HG03354 (cell line): Measurements from ENCODE around the gene ALDH1L1.

ENCODE experiments used
- ATAC-seq: cut with Tn5 transposase; IDR thresholded peaks from one replicate; pipeline ENCODE4 v1.9.1; 2021; ENCODE audit warnings: mild to moderate bottlenecking; ENCODE audit not compliant: unreplicated experiment, poor library complexity, severe bottlenecking

The ALDH1L1 gene

DNA sequence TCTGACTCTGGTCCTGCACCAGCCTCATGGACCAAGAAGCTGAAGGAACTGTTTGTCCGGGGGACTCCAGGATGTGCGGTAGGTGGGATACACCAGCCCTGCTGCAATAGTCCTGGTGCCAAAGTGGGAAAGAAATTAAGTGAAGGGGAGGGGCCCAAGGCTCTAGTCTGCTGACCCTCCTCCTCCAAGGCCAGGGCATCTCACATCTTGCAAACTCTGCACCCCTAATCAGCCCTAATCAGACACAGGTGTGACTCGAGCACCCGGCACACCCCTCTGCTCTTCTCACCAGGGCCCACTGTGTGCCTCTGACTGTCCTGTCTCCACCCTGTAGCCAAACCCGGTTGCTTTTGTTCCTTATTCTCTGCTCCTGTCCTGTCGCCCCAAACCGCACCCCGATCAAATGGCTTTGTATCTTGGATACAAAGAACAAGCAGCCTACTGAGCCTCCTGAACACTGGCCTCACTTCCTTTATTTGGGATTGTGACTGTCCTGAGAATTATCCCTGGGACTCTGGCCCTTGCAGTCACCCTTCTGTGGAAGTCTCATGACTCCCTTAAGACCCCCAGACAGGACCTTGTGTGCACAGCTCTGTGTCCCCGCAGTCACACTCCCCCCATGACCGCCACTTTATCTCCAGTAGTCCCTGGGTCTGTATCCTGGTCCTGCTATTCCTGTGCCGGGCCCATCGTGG lies 69.8 kb downstream of the ALDH1L1 start:
- no peak for ATAC-seq

- no peak for ATAC-seq
Measured at GRCh38 chr3:126109880-126110235, 70.5 kb downstream of the ALDH1L1 start.

DNA sequence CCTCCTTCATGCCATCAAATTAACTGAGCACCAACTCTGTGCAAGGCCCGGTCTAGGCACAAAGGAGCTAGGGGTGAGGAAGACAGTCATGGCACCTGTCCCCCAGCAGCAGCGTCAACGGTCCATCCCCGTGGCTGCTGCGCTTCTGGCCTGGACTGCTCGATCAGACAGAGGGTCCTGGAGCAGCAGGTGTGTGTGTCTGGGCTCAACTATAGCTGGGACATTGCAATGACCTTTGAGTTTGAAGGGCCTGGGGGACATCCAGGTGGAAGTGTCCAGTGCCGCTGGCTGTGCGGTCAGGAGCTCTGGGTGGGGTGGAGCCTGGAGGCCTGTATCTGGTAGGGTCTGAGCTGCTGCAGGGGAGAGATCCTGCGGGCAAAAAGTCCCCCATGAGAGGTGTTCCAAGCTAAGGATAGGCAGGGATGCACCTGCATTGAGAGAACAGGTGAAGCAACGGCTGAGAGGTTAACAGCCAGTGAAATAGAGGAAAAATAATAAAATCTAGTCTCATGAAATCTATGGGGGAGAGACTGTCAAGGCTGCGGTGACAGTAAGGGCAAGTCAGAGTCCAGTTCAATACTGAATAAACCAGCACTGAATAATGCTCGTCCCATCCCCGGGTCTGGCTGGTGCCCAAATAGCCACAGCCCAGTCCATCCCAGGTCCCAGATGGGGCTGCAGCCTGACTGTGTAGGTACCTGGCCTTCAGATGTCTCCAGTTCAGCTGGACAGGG lies 71.1 kb downstream of the ALDH1L1 start:
- ATAC-seq: no peak

GRCh38 chr3:126108676-126109050 lies 71.7 kb downstream of the ALDH1L1 start:
- ATAC-seq: no peak

GRCh38 chr3:126107957-126108675 lies 72.3 kb downstream of the ALDH1L1 start:
- no peak for ATAC-seq

GRCh38 chr3:126107203-126107939 lies 73.0 kb downstream of the ALDH1L1 start:
- no peak for ATAC-seq

DNA sequence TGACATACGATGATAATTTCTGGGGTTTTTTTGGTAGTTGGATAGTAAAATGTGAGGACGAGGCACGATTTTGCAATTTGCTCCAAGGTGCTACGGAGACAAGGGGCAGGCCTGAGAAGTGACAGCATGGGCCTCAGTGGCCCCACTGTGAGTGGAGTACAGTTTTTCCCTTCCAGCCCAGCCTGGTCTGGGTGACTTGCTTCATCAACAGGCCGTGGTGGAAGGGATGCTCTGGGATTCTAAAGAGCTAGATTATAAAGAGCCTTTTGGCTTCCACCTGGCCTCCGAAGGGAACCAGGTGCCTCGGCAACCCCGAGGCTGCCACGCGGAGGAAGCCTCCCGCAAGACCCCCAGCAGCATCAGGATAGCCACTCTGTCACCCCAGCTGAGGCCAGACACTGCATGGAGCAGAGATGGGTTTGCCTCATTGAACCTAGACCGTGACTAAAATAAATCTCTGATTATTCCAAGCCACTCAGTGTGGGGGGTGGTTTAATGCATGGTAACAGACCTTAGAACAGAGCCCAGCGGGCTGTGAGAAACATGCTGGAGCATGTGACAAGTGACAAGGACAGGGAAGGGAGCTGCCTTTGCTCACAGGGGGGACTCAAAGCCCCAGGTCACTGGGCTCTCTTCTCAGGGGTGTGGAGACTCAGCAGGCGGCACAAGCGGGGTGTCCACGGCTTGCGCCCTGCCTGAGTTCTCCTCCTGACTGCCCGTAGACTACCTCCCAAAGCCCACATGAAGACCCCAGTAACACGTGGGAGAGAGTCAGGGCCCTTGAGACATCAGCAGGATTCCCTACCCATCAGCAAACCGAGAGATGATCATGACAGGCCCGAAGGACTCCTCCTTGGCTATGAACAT lies 73.8 kb downstream of the ALDH1L1 start:
- no peak for ATAC-seq

- ATAC-seq: no peak
Measured at GRCh38 chr3:126105691-126106187, 74.6 kb downstream of the ALDH1L1 start.

- ATAC-seq: no peak
Measured at GRCh38 chr3:126104742-126105605, 75.4 kb downstream of the ALDH1L1 start.

- no peak for ATAC-seq
Measured at GRCh38 chr3:126104028-126104635, 76.3 kb downstream of the ALDH1L1 start.

- ATAC-seq: no peak
Measured at GRCh38 chr3:126103121-126104027, 77.0 kb downstream of the ALDH1L1 start.

DNA sequence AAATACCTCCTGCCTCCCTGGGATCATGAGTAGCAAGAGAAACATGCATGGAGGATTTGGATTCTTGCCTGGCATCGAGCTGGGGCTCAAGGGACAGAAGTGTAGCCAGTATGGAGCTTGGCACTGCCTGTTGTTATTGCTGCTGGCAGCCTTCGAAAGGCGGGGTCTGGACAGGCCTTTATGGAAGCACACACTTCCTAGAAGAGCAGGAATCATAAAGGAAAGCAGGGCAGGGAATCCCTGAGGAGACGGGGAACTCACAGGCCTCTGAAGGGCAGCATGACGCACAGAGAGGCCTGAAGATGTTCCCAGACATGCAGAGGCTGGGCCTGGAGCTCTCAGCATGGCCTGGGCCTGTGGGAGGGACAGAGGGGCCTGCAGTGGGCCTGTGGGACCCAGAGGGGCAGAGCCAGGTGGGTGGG lies 77.8 kb downstream of the ALDH1L1 start:
- ATAC-seq: no peak

- ATAC-seq: no peak
Measured at GRCh38 chr3:126102011-126102410, 78.4 kb downstream of the ALDH1L1 start.

DNA sequence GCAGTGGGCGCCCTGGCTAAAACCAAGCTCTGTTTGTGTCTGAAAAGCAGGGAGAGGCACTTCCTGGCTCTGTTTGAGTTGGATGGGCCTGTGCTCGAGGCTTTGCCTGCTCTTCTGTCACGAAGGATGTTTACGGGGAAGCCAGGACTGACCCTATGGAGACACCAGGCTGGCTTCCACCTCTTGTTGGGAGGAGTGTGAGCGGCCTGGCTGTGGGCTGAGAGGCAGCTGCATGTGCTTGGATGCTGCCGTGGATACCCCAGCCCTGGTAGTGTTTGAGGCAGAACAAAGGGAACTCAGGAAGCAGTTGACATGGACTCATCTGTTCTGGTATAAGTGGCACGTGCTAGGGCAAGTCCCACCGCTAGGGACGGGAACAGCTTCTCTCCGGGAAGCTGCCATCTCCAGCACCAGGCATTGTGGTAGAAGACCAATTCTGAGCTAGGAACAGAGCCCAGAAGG lies 78.8 kb downstream of the ALDH1L1 start:
- ATAC-seq: no peak

DNA sequence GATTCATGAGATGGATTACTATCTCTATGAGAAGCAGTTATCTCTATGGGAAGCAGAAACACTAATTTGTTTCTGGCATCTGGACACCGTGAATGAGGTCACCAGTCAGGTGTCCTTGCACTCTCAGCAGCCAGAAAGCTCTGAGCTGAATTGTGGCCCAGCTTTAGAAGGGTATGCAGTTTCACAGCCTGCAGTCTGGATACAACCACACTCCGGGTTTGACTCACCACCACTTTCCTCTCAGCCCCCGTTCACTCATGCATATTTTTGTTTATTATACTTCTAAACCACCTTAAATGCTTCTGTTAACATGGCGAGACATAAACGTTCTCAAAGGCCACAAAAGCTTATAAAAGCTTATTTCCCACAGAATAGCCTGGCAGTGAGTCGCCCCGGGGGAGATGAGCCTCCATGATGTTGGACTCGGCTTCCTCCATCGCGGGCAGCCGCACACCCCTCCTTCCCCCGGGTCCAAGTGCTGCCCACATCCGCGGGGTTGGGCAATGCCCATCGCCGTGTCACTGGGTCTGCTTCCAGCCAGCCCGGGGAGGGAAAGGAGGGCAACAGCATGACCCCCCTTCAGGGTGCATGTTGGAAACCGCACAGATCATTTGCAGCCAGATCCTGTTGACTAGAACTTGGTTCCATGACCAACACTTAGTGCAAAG lies 79.6 kb downstream of the ALDH1L1 start:
- ATAC-seq: no peak

DNA sequence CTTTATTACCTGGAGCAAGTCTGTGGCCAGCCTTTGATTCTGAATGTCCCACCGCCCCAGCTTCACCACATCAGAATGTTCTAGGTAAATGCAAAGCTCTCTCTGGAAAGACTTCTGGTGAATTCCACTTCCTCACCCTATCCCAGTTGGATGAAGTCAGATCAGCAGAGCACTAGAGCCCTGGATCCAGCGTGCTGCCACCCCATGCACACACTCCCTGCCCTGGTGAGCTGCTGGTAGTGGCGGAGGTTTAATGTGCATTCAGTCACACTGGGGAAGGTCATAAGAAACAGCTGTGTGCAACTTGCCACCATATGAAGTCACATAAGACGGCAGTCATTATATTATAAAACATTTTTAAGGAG lies 80.1 kb downstream of the ALDH1L1 start:
- ATAC-seq: no peak
